H1 (cell line): ENCODE measurements around the gene PSMF1. TPM values are rescaled to one million over a fixed set of nuclear protein-coding genes. Genes with fewer than 3 reads are reported as not detected.

ENCODE experiments used
- BRCA1 ChIP-seq: IDR thresholded peaks from 2 replicates; pipeline ENCODE4 v1.6.1; 2012; ENCODE audit warnings: low read depth, low read length, improper control_type of control experiment
- CTBP2 ChIP-seq: IDR thresholded peaks from 2 replicates; pipeline ENCODE4 v1.7.0; 2011; ENCODE audit warnings: borderline replicate concordance, mild to moderate bottlenecking, moderate library complexity, mixed read lengths, low read length; ENCODE audit not compliant: insufficient read depth, insufficient read length
- MAFK ChIP-seq: IDR thresholded peaks from 2 replicates; pipeline ENCODE4 v1.6.1; 2012; ENCODE audit warnings: low read depth, mild to moderate bottlenecking, improper control_type of control experiment, low read length
- PHF8 ChIP-seq: fragments of 200-600 bp; sonication (generic); conservative IDR thresholded peaks from 2 replicates; pipeline ENCODE4 v1.7.1; 2012; ENCODE audit warnings: low read depth, mild to moderate bottlenecking, inconsistent platforms, low read length, moderate library complexity
- SUZ12 ChIP-seq: fragments of 200-600 bp; sonication (generic); IDR thresholded peaks from 2 replicates; pipeline ENCODE4 v1.6.1; 2012; ENCODE audit warnings: mild to moderate bottlenecking, inconsistent platforms, low read length, moderate library complexity, mixed read lengths
- polyA plus RNA-seq, 7 experiments: library from polyadenylated mRNA; depleted of rRNA in 3 of 7; stranded (reverse) in 5 of 7; unstranded in 2 of 7; fragments of >200 nt in 5 of 7; fragments of 200-250 nt in 2 of 7; gene quantifications; 1 replicate in 5 of 7; 2 replicates in 1 of 7; 4 replicates in 1 of 7; pipeline versions ENCODE4 v1.2.1 to v1.2.3, GENCODE V29; 2011 to 2013; ENCODE audit warnings: missing spikeins in 2 of 7, mixed read lengths in 2 of 7
- total RNA-seq: library from RNA; stranded (reverse); fragmentation: NEBNext Ultra II Directional; extraction: Animal tissue kit (Norgen Biotek cat#: 25700); gene quantifications from 2 replicates; pipeline ENCODE4 v1.2.1, GENCODE V29; 2021

Gene PSMF1
- total and polyA plus RNA-seq, 2 of the 8 experiments (the other 6 are each of a cell fraction or from before 2014, with no cell fraction given) = 106 to 159 TPM

GRCh38 chr20:1205802-1206201, 87.4 kb downstream of the PSMF1 start (continued):
- no peak for TF ChIP-seq SUZ12
- no peak for TF ChIP-seq CTBP2
- no peak for TF ChIP-seq PHF8
- TF ChIP-seq MAFK = no peak
- TF ChIP-seq BRCA1 = no peak
